ENCODE data around the gene NRCAM.
"Not testable (repeated sequence)": the region's sequence is repeated elsewhere in the genome, so short reads cannot be mapped to it uniquely, and the experiment has no call there.

NRCAM gene

DNA sequence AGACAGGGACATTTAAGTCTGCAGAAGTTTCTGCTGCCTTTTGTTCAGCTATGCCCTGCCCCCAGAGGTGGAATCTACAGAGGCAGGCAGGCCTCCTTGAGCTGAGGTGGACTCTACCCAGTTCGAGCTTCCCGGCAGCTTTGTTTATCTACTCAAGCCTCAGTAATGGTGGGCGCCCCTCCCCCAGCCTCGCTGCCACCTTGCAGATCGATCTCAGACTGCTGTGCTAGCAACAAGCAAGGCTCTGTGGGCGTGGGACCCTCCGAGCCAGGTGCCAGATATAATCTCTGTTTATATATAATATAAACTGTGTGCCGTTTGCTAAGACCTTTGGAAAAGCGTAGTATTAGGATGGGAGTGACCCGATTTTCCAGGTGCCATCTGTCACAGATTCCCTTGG lies 63.1 kb downstream of the NRCAM start:
- DNase-seq, result not testable (repeated sequence)

DNA sequence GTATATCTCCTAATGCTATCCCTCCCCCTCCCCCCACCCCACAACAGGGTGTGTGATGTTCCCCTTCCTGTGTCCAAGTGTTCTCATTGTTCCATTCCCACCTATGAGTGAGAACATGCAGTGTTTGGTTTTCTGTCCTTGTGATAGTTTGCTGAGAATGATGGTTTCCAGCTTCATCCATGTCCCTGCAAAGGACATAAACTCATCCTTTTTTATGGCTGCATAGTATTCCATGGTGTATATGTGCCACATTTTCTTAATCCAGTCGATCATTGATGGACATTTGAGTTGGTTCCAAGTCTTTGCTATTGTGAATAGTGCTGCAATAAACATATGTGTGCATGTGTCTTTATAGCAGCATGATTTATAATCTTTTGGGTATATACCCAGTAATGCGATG lies 68.5 kb downstream of the NRCAM start:
- not testable (repeated sequence) for DNase-seq

DNA sequence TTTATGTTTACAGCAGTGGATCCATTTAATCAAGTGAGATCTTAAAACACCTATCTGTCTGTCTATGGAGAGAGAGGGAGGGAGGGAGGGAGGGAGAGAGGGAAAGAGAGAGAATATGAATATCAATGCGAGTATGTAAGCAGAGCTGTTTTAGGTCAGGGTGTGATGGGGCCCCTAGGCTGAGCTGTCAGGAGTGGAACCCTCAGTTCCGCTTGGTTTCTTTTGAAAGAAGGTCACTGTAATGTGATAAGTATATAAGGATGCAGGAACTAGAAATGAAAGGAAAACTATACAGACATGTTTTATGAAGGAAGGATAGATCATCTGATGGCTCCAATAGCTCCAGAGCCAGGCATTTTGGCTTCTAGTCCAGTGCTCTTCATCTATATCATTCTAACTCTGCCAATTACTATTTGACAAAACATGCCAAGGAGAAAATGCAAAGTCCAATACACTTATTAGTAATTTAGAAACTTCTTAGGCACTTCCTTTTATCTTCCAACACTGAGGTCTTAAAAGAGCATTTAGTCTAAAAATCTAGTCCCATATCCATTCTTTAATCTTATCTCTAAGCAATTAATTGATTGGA lies 70.3 kb downstream of the NRCAM start:
- DNase-seq, result no peak

DNA sequence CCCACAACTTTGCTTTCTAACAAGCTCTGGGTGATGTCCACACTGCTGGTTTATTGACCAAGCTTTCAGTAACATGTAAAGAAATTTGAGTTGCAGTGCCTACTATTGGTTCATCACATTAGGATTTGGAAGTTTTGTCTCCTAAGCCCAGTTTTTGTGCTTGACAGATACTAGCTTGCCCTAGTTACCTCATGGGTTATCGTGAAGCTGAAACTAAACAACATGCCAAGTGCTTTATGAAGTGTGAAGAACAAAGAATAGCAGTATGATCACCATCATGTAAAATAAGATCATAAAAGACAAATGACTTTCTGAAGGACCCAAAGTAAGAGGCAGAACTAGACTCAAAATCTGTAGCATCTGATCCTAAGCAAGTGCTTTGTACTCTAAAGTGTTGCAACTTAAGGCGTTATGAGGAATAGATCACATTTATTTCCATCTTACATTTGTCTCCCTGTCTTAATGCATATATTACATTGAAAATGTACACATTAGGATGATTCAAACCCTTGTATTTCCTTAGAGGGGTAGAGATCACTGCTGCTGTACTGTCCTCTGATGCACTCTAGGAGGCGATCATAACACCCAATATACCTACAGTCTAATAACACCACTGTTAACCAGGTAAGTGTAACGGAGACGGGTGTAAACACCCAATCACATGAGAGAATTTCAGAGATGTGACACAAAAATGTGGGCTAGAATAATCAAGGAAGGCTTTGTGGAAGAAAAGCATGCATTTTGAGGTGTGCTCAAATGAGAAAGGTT lies 71.3 kb downstream of the NRCAM start:
- peak; percentile 12 for DNase-seq

DNA sequence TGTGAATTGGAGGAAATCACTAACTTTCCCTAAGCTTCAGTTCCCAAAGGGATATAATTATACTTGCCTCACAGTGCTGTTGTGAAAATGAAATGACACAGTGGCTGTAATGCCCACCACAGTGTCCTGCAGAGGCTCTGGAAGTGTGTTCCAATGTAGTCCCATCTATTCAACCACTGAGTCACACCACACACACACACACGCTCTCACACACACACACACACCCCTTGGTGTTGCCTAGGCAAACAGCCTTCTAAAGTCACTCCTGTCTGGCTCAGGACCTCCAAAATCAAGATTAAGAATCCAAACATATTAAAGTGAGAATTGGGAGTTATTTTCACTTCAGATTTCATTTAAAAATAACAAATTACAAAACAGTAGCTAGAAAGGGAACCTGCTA lies 73.3 kb downstream of the NRCAM start:
- DNase-seq, result no peak

DNA sequence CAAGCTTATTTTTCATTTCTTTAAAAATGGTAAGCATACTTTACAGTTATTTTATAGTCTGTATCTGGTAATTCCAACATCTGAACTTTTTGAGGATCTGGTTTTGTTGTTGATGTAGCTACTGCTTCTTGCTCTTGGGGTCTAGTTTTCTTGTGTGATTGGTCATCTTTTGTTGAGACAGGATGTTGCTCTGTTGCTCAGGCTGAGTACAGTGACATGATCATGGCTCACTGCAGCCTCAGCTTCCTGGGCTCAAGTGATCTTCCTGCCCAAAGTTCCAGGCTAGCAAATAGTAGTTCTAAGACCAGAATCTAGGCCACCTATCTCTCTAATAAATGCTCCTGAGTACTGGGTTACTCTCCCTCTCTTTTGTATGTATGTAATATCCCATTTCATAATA lies 75.7 kb downstream of the NRCAM start:
- no peak for DNase-seq

DNA sequence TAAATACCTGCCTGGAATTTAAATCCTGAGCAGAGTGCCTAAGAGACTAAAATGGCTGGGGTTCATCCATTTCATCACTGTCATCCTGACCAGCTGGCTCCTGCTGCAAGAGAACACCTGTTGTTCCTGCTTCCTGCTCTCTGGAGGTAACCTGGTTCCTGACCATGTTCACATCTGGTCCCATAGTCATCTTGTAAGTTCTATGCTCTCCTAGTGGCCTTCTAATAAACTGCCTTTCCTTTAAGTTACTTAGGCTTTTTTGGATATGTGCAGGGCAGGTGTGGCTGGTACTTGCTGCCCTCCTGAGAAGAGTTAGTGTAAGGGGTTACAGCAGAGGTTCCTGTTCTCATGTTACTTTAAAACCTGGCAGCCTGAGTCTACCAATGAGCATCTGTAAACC lies 80.0 kb downstream of the NRCAM start:
- DNase-seq, result no peak

DNA sequence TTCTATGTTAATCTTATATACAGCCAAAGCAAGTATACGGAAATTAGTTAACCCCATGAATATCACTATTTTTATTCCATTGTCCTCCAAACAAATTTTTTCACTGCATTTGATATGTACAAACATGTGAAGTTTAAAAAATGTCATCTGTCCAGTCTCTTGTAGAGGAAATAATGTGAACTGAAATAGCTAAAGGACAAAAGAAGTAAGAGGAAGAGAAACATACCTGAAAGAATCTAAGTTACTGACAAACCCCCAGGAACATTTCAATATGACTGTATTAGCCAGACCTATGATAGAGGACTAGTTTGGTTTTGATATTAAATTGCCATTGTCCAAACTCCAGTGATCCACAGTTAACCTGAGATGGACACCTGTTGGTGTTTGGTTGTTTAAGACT lies 80.6 kb downstream of the NRCAM start:
- no peak for DNase-seq

DNA sequence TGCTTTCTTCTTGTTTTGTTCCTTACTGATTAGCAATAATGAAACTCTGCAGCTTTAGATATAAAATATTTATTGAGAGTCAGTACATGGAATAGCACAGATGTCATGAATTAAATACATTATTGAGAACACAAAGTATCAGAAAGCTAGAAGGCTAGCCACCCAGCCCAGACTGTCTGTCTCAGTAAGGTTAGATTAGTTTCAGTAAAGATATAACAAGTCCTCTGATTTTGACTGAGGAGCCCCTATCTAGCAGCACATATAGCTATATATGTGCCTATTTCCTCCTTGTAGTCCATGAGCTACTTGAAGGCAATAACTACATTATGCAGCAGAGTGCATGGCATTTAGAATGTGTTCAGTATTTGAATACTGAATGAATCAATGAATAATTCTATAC lies 81.3 kb downstream of the NRCAM start:
- DNase-seq, result no peak

DNA sequence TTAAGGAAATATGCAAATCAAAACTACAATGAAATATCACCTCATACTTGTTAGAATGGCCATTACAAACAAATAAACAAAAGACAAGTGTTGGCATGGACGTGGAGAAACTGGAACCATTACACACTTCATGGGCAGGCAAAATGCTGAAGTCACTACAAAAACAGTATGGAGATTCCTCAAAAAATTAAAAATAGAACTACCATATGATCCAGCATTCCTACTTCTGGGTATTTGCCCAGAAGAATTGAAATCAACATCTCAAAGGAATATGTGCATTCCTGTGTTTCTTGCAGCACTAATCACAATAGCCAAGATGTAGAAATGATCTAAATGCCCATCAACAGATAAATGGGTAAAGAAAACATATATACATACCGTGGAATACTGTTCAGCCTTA lies 83.6 kb downstream of the NRCAM start:
- DNase-seq, result no peak

DNA sequence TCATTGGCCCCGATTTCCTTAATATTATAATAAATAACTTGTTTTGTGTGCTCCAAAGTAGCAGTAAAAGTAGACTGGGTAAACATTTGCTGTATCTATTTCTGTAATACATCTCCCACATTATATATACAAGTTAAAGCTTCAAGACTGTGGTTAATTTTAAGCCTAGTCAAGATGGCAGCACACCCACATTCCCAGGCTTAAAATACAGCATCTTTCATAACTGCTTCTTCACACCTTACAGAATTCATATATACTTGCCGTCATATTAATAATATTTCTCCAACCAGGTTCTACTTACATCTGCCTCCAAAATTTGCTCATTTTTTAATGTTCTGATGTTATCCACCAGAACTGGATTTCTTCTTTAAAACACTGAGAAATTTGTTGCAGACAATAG lies 85.6 kb downstream of the NRCAM start:
- DNase-seq, result no peak

DNA sequence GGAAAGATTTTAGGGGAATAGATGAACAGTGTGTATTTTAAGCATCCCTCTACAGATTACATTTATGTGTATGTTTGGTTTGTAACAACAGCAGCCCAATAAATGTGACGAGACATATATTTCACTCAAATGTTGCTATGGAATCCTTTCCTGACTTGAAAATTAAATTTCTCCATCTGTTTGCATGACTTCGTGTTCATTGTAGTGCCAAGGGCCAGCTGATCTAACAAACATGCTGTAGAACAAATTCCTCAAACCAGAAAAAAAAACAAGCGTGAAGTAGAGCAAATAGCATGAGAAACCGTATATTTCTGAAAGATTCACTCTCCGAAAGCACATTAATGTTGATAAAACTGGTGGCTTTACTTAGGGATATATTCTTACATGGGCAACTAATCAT lies 87.8 kb downstream of the NRCAM start:
- DNase-seq, result no peak

DNA sequence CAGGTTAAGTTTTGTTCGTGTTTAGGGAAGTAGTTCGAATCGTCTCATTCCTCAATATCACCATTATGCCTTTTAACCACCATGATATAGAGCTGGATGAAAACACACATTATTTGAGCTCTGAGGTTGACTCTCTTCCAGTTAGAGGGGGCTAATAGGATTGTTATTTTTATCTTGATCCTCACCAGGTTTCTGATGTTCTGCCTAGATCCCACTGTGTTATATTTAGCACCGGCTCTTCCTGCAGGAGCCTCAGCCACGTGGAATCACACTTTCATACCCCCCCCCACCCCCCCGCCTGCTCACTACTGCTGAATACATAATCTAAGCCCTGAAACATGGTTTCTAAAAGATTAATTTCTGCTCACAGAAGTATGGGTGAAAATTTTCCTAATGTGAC lies 88.3 kb downstream of the NRCAM start:
- DNase-seq, result no peak

DNA sequence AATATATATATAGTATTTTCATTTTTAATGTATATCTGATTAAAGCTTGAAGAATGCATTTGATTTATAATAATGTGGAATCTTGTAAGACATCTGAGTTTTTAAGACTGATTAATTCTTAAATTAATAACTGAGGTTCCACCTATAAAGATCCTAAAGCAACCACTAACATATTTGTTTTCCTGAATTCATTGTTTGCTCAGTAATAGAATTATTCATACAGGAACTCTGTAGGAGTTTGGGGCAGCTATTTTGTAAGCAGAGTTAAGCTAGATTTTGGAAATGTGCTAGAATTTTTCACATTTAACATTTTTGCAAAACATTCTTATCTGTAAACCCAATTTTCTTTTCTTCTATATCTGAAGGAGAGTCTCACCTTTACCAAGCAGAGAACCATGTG lies 88.9 kb downstream of the NRCAM start:
- DNase-seq, result no peak

DNA sequence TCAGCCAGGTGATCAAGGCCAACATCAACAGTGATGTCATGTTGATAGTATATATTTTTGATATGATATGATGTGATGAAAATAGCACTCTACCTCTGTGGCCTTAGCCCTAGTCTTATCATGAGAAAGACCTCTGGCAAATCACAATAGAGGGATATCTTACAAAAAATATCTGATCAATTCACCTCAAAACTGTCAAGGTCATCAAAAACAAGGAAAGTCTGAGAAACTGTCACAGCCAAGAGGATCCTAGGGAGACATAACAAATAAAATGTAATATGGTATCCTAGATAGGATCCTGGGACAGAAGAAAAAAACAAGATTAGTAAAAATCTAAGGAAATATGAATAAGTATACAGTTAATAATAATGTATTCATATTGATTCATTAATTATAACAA lies 92.6 kb downstream of the NRCAM start:
- no peak for DNase-seq

DNA sequence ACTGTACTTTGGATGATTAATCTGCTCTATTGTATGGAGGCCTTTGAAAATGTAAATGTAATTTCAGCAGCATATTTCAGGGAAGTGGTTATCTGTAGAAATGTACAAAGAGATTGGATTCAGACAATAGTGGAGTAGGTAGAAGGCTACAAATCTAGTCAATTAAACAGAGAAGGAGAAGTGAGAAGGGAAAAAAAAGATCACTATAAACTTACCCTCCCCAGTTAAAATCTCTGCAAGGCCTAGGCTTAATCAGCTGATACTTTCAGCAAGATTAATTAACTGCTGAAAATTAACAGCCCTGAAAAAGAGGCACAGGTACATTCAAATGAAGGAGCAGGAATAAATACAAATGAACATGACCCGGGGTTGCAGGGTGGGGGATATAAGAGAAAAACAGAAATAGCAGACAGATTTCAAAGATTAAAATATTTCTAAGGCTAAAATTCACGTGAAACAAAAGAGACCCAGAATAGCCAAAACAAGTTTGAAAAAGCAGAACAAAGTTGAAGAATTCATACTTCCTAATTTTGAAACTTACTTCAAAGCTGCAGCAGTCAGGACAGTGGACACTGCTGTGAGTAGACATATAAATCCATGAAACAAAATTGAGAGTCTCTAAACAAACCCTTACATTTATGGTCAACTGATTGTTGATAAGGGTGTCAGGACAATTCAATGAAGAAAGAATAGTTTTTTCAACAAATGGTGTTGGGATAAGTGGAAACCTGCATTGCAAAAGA lies 96.0 kb downstream of the NRCAM start:
- peak; percentile 8 for DNase-seq

DNA sequence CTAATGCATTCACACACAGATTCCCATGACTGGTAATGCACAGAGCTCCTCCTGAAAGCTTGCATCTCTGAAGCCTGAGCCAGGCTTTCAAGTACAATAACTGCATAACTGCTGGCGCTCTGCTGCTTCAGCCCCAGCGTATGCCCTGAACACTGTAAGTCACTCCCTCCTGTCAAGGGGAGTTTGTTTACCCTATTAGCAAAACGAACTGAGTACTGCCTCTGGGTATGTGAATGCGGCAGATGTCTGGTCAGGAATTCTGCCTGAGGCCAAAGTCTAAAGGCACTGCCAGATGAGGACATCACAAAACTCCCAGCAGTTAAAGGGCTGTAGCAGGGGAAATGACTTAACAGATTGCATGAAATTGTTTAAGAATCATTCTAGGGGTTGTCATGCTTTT lies 97.7 kb downstream of the NRCAM start:
- no peak for DNase-seq

DNA sequence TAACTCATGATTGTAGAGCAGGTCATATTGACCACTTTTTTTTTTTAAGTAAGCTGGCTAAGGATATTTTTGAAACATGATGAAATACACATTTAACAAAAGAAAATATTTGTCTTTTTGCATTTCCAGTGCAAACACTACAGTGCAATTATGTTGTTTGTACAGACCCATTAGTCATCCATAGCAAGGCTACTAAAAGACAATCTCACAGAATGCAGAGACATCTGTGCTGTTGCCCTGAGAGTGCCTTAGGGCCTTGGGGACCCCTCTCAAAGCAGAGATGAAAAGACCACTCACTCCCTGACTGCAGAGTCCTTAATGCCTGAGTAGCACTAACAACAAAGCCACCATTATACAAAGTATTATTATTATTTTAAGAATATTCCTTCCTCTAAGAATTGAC lies 104.5 kb downstream of the NRCAM start:
- DNase-seq, result no peak

DNA sequence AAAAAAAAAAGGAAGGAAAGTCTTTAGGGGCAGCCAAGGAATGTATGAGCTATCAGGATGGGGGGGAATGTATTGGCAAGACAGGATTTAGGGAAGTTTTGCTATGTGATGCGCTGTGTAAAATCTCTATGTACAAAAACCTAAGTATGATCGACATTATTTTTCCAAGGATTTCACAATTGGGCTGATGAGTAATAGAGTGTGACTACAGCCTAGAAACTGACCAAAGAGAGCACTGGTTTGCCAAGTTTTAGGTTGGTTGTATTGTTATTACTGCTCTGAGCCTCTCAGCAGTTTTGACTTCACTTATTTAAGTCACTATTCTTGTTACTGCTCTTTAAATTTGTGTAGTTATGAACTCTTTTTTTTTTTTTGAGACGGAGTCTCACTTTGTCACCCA lies 107.3 kb downstream of the NRCAM start:
- no peak for DNase-seq

DNA sequence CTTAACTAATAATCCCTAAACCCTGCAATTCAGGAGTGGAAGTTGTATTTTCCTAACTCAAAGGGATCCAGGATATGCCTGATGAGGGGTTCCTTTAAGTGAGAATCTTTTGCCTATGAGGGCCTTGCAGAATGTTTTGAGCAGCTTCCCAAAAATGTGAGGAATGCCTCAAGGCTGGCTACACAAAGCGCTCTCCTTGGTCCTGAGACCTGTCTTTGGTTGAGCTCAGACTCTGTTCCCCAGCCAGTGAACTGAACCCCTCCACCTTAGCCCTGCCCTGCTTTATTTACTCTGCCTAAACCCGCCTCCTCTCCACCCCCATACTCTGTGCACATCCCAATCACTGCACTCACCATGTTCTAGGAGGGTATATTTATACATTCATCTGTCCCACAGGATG lies 108.6 kb downstream of the NRCAM start:
- DNase-seq, result no peak

DNA sequence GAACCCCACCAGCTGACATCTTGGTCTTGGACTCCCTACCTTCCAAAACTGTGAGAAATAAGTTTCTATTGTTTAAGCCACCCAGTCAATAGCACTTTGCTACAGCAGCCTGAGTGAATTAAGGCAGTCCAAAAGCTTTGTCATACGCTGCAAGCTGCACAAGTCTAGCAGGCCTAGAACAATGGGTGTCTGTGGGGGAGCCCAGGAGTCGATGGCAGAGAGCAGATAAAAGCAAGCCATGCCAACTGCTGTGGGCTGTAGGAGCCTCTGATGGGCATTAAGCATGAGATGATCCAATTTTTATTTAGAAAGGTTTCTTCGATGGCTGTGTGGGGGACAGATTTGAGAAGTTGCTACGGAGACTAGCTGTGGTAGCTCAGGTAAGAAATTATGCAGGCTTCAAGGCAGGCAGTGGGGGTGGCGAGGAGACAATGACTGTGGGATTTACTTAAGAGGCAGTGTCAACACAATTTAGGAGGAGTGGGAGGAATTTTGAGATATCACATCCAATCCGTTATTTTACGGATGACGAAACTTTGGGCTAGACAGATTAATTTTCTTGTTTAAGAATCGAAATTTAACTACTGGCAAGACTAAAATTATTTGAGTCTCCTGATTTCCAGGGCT lies 110.4 kb downstream of the NRCAM start:
- no peak for DNase-seq

DNA sequence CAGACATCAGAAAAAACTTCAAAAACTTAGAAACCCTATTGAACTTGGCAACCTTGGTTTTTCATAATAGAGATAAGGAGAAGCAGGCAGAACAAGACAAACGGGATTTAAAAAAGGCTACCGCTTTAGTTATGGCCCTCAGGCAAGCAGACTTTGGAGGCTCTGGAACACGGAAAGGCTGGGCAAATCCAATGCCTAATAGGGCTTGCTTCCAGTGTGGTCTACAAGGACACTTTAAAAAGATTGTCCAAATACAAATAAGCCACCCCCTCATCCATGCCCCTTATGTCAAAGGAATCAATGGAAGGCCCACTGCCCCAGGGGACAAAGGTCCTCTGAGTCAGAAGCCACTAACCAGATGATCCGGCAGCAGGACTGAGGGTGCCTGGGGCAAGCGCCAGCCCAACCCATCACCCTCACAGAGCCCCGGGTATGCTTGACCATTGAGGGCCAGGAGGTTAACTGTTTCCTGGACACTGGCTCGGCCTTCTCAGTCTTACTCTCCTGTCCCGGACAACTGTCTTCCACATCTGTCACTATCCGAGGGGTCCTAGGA lies 115.3 kb downstream of the NRCAM start:
- DNase-seq, result no peak

DNA sequence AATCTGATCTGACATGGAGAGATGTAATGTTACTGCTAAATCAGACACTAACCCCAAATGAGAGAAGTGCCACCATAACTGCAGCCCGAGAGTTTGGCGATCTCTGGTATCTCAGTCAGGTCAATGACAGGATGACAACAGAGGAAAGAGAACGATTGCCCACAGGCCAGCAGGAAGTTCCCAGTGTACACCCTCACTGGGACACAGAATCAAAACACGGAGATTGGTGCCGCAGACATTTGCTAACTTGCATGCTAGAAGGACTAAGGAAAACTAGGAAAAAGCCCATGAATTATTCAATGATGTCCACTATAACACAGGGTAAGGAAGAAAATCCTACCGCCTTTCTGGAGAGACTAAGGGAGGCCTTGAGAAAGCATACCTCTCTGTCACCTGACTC lies 115.8 kb downstream of the NRCAM start:
- DNase-seq, result not testable (repeated sequence)
